ENCODE data around the gene GSTP1.
A peak's percentile ranks its signal among the peaks of the same experiment; 100 is the strongest.
"Not testable (repeated sequence)": the region's sequence is repeated elsewhere in the genome, so short reads cannot be mapped to it uniquely, and the experiment has no call there.

The GSTP1 gene

DNA sequence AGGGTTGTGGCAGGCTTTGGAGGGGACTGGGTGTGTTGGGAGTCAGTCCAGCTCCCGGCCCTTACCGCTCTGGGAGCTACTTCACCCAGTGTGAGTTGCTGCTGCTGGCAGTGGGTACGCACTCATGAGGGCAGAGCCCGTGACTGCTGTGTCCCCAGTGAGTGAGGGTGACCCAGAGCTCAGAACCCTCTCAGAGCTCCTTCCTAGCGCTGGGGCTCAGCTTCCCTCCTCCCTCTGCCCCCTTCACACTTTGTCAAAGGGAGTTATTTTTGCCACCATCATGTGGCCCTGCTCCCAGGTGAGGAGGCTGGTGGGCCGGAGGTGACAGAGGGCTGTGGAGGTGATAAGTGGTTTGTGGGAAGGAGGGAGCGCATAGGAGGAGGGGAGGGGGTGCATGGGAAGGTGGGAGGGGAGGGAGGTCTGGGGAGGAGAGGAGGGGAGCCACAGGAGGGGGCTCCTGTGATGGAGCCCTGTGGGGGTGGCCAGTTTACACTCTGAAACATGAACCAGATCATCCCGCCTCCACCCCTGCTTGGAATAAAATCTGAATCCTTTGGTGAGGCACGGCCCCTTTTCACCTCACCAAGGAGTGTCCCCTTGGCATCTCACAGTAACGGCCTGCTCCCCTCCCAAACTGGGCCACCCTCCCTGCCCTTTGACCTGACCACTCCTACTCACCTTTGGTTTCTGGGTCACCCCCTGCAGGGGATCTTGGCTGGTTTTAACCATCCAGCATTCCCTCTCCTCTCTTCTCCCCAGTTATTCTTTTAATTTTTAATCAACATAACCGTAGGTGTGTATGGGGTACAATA lies 33.0 kb downstream of the GSTP1 start:
- DNase-seq = no peak

DNA sequence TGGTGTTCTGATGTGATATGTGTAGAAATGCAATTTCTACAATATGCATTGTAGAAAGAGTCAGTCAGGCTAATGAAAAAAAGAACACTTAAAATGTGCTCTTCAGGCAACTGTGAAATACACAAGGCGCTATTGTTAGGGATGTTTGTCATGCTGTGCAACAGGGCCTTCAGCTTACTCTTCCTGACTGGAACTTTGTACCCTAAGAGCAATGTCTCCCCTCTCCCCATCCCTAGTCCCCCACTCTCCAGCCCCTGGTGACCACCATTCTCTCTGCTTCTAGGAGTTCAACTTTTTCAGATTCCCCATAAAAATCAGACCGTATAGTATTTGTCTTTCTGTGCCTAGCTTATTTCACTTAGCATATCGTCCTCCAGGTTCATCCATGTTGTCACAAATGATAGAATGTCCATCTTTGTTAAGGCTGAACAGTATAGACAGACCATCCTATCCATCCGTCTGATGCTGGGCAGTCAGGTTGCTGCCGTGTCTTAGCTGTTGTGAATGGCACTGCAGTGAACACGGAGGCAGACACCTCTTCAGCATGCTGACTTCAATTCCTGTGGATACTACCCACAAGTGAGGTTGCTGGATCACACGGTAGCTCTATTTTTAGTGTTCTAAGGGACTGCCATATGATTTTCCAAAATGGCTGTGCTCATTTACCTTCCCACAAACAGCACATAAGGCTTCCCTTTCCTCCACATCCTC lies 33.8 kb downstream of the GSTP1 start:
- no peak for DNase-seq

DNA sequence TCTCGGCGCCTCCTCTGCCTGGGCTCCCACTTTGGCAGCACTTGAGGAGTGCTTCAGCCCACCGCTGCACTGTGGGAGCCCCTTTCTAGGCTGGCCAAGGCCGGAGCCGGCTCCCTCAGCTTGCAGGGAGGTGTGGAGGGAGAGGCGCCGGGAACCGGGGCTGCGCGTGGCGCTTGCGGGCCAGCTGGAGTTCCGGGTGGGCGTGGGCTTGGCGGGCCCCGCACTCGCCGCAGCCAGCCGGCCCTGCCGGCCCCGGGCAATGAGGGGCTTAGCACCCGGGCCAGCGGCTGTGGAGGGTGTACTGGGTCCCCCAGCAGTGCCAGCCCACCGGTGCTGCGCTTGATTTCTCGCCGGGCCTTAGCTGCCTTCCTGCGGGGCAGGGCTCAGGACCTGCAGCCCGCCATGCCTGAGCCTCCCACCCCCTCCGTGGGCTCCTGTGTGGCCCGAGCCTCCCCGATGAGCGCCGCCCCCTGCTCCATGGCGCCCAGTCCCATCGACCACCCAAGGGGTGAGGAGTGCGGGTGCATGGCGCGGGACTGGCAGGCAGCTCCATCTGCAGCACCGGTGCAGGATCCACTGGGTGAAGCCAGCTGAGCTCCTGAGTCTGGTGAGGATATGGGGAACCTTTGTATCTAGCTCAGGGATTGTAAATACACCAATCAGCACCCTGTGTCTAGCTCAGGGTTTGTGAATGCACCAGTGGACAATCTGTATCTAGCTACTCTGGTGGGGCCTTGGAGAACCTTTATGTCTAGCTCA lies 35.5 kb downstream of the GSTP1 start:
- DNase-seq = not testable (repeated sequence)

- DNase-seq = not testable (repeated sequence)
Measured at GRCh38 chr11:67619683-67620618, 36.3 kb downstream of the GSTP1 start.

- DNase-seq = not testable (repeated sequence)
Measured at GRCh38 chr11:67620621-67621020, 37.0 kb downstream of the GSTP1 start.

DNA sequence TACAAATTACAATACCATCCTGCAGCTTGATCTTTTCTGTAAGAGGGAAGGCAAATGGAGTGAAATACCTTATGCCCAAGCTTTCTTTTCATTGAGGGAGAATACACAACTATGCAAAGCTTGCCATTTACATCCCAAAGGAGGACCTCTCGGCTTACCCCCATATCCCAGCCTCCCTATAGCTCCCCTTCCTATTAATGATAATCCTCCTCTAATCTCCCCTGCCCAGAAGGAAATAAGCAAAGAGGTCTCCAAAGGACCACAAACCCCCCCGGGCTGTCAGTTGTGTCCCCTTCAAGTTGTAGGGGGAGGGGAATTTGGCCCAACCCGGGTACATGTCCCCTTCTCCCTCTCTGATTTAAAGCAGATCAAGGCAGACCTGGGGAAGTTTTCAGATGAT lies 38.3 kb downstream of the GSTP1 start:
- DNase-seq = not testable (repeated sequence)

- not testable (repeated sequence) for DNase-seq
Measured at GRCh38 chr11:67622905-67623304, 39.3 kb downstream of the GSTP1 start.

DNA sequence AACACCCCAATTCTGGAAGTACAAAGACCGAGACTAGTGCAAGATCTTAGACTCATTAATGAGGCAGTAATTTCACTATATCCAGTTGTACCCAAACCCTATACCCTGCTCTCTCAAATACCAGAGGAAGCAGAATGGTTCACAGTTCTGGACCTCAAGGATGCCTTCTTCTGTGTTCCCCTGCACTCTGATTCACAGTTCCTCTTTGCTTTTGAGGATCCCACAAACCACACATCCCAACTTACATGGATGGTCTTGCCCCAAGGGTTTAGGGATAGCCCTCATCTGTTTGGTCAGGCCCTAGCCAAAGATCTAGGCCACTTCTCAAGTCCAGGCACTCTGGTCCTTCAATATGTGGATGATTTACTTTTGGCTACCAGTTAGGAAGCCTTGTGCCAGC lies 40.2 kb downstream of the GSTP1 start:
- DNase-seq = not testable (repeated sequence)

- not testable (repeated sequence) for DNase-seq
Measured at GRCh38 chr11:67626131-67626833, 42.7 kb downstream of the GSTP1 start.

GRCh38 chr11:67626970-67627369 lies 43.4 kb downstream of the GSTP1 start:
- no peak for DNase-seq

DNA sequence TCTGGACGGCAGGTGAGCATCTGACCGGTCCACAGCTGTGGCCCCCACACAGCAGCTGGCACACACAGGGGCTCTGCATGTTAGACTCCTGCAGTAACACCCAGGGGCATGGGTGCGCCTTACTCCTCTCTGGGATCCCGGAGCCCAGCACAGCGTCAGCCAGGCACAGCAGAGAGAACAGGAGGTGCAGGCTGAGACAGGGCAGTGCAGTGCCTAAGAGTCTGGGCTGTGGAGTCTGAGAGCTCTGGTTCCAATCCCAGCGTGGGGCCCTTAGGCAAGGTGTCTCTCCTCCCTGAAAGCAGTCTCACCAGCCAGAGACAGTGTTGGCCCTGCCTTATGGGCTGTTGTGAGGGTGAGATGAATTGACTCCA lies 43.8 kb downstream of the GSTP1 start:
- no peak for DNase-seq

- DNase-seq = no peak
Measured at GRCh38 chr11:67627812-67628624, 44.4 kb downstream of the GSTP1 start.

- no peak for DNase-seq
Measured at GRCh38 chr11:67628710-67629385, 45.2 kb downstream of the GSTP1 start.

GRCh38 chr11:67629386-67630227 lies 46.0 kb downstream of the GSTP1 start, which contains the start of gene NUDT8:
Gene NUDT8, minus strand, starts transcription at chr11:67629937. Its CDS starts 26 bp downstream, at chr11:67629911.
- peak; percentile 57 for DNase-seq

DNA sequence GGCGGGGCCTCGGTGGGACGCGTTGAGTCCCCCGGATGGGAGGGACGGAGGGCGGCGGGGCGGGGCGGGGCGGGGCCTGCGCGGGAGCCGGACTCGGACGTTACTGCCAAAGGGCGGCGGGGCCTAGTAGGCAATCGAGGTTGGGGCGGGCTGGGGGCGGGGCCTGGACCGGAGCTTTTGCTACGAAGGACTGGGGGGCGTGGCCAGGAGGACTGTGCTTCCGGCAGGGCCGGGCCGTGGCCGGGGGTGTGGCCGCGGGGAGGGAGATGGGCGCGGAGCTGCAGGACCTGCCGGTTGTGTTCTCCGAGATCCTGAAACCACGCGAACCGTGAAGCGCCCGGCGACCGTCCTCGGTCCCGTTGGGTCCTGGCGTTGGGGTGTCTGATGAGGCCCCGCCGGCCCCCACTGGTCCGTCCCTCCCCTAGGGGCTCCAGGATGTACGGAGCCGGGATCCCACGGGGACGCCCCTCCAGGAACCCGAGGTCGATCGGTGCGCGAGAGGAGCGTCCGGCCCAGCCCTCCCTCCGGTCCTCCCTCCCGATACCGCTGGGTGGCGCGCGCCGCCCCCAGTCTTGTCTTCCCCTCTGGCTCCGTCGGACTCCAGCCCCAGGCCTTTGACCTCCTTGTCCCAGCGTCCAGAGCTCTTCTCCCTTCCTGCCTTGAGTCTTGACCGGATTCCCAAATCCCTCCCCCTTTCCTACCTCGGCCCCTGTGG lies 46.8 kb downstream of the GSTP1 start:
- DNase-seq = peak; percentile 88

DNA sequence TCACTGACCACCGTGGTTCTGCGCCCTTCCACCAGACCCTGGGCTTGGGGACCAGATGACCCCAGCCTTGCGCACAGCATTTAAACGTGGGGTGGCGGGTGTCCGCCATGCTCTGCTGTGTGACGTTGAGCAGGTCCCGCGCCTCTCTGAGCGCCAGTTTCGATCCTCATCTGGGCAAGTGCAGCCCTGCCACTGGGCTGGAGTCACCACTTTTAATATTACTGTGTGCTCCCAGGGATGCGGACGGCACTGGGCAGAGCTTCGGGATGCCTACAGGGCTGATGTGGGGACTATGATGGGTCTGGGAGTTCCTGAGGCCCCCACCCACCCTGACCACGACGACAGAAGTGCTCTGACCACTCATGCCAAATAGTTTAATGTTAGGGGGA lies 47.3 kb downstream of the GSTP1 start:
- DNase-seq = no peak

DNA sequence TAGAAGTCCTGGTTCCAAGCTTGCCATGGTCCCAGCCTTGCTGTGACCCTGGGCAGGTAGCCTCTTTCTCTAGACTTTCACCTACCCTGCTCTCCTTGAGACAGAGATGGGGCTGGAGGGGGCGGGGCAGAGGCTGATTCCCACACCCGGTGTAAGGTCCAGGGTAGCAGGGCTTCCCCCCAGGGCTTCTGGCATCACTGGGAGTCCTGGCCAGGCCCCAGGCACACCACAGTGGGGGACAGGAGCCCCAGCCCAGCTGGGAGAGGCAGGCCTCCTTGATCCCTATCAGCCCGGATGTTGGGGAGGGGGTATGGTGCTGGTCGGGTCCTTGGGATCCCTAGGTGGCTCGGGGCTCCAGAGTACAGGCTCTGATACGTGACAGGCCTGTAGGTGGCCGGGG lies 47.8 kb downstream of the GSTP1 start:
- DNase-seq = no peak

DNA sequence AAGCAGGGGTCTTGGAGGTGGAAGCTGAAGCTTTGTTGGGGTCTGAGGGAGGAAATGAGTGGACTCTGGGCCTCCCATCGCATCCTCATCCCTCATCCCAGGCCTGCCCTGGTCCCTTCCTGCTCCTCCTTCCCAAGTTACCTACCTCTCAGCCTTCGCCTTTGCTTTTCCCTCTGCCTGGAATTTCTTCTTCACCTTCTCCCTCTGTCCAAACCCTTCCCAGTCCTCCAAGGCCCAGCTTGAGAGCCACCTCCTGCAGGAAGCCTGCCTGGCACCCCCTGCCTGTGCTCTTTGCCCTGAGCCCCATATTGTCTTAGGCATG lies 48.2 kb downstream of the GSTP1 start:
- no peak for DNase-seq
